WTC11 (cell line): ENCODE results near the gene FXYD3.

Source experiments
- CREB1 ChIP-seq: sonication (generic); formaldehyde crosslinking; IDR thresholded peaks from 2 replicates; pipeline ENCODE4 v1.8.0; 2023; ENCODE audit warnings: mild to moderate bottlenecking, missing genetic modification reagents
- SOX15 ChIP-seq: fragments of 250-450 bp; sonication (Bioruptor Pico); IDR thresholded peaks from 2 replicates; pipeline ENCODE4 v1.9.0; 2021; ENCODE audit warnings: mild to moderate bottlenecking
- TCF7 ChIP-seq: sonication (generic); formaldehyde crosslinking; IDR thresholded peaks from 2 replicates; pipeline ENCODE4 v1.8.0; 2022; ENCODE audit warnings: mild to moderate bottlenecking, low read depth, missing genetic modification reagents, moderate library complexity
- ZNF121 ChIP-seq: sonication (generic); formaldehyde crosslinking; IDR thresholded peaks from 2 replicates; pipeline ENCODE4 v1.8.0; 2023; ENCODE audit warnings: missing genetic modification reagents
- TF ChIP-seq, protein P1 (sequence below): sonication (generic); formaldehyde crosslinking; IDR thresholded peaks from 2 replicates; pipeline ENCODE4 v1.8.0; 2022; ENCODE audit warnings: mild to moderate bottlenecking, missing genetic modification reagents
- TF ChIP-seq, protein P2 (sequence below): sonication (generic); formaldehyde crosslinking; IDR thresholded peaks from 2 replicates; pipeline ENCODE4 v1.8.1; 2023; ENCODE audit warnings: mild to moderate bottlenecking, missing genetic modification reagents, moderate library complexity
- TF ChIP-seq, protein P3 (sequence below): fragments of 200-600 bp; IDR thresholded peaks from 2 replicates; pipeline ENCODE4 v1.8.0; 2022; ENCODE audit warnings: antibody characterized with exemption
- TF ChIP-seq, protein P4 (sequence below): sonication (generic); formaldehyde crosslinking; IDR thresholded peaks from 2 replicates; pipeline ENCODE4 v1.8.0; 2023; ENCODE audit warnings: mild to moderate bottlenecking, missing genetic modification reagents

DNA sequence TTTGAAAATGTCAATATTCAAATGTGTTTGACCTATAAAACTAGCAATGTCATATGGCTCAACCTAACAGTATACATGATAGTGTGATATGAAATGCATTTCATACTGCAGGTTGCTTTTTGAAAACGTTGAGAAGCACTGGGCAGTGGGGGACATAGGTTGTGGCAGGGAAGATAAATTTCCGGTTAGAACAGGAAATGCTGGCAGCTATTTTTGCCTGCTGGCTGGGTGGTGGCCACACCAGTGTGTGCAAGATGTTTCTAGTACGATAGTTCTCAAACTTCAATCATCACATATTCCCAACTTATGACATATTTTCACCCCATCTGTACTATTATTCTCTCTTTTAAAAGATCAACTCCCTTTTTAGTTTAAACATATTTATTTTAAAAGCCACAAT, 56.1 kb downstream of the FXYD3 start:
- TF ChIP-seq, protein P1, sequence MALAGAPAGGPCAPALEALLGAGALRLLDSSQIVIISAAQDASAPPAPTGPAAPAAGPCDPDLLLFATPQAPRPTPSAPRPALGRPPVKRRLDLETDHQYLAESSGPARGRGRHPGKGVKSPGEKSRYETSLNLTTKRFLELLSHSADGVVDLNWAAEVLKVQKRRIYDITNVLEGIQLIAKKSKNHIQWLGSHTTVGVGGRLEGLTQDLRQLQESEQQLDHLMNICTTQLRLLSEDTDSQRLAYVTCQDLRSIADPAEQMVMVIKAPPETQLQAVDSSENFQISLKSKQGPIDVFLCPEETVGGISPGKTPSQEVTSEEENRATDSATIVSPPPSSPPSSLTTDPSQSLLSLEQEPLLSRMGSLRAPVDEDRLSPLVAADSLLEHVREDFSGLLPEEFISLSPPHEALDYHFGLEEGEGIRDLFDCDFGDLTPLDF (CRISPR knock-in tag) = no peak
- TF ChIP-seq, protein P2, sequence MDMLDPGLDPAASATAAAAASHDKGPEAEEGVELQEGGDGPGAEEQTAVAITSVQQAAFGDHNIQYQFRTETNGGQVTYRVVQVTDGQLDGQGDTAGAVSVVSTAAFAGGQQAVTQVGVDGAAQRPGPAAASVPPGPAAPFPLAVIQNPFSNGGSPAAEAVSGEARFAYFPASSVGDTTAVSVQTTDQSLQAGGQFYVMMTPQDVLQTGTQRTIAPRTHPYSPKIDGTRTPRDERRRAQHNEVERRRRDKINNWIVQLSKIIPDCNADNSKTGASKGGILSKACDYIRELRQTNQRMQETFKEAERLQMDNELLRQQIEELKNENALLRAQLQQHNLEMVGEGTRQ (CRISPR knock-in tag) = no peak
- TF ChIP-seq TCF7 (CRISPR knock-in tag) = no peak
- TF ChIP-seq, protein P3, sequence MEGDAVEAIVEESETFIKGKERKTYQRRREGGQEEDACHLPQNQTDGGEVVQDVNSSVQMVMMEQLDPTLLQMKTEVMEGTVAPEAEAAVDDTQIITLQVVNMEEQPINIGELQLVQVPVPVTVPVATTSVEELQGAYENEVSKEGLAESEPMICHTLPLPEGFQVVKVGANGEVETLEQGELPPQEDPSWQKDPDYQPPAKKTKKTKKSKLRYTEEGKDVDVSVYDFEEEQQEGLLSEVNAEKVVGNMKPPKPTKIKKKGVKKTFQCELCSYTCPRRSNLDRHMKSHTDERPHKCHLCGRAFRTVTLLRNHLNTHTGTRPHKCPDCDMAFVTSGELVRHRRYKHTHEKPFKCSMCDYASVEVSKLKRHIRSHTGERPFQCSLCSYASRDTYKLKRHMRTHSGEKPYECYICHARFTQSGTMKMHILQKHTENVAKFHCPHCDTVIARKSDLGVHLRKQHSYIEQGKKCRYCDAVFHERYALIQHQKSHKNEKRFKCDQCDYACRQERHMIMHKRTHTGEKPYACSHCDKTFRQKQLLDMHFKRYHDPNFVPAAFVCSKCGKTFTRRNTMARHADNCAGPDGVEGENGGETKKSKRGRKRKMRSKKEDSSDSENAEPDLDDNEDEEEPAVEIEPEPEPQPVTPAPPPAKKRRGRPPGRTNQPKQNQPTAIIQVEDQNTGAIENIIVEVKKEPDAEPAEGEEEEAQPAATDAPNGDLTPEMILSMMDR = no peak
- TF ChIP-seq SOX15 (CRISPR knock-in tag) = no peak
- TF ChIP-seq CREB1 (CRISPR knock-in tag) = no peak
- TF ChIP-seq ZNF121 (CRISPR knock-in tag) = no peak
- TF ChIP-seq, protein P4, sequence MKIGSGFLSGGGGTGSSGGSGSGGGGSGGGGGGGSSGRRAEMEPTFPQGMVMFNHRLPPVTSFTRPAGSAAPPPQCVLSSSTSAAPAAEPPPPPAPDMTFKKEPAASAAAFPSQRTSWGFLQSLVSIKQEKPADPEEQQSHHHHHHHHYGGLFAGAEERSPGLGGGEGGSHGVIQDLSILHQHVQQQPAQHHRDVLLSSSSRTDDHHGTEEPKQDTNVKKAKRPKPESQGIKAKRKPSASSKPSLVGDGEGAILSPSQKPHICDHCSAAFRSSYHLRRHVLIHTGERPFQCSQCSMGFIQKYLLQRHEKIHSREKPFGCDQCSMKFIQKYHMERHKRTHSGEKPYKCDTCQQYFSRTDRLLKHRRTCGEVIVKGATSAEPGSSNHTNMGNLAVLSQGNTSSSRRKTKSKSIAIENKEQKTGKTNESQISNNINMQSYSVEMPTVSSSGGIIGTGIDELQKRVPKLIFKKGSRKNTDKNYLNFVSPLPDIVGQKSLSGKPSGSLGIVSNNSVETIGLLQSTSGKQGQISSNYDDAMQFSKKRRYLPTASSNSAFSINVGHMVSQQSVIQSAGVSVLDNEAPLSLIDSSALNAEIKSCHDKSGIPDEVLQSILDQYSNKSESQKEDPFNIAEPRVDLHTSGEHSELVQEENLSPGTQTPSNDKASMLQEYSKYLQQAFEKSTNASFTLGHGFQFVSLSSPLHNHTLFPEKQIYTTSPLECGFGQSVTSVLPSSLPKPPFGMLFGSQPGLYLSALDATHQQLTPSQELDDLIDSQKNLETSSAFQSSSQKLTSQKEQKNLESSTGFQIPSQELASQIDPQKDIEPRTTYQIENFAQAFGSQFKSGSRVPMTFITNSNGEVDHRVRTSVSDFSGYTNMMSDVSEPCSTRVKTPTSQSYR = no peak
